ENCODE data around the gene FRAT2.

FRAT2 gene

GRCh38 chr10:97367126-97367649, 32.7 kb upstream of the FRAT2 start:
- peaks cover 92% of the 10 kb centered on the region for H3K36me3 ChIP-seq (ENCODE audit: control insufficient read depth, insufficient read depth, low read length)
- no peak overlapping the region for H3K4me3 ChIP-seq (ENCODE audit: low read depth, low read length)
- H3K4me1 ChIP-seq (ENCODE audit: control insufficient read depth, insufficient read depth, low read length), result no peaks in the 10 kb centered on the region
- no peaks in the 10 kb centered on the region for H3K27me3 ChIP-seq (ENCODE audit: control insufficient read depth, insufficient read depth, low read length)
- no peaks in the 10 kb centered on the region for H3K9me3 ChIP-seq (ENCODE audit: control insufficient read depth, insufficient read depth, low read length)
- no peak overlapping the region for H3K9ac ChIP-seq (ENCODE audit: low read depth, low read length)
- H3K27ac ChIP-seq (ENCODE audit: low read depth, low read length), result no peak overlapping the region

- no peaks in the 10 kb centered on the region for H3K9me3 ChIP-seq (ENCODE audit: control insufficient read depth, insufficient read depth, low read length)
- H3K27me3 ChIP-seq (ENCODE audit: control insufficient read depth, insufficient read depth, low read length), result no peaks in the 10 kb centered on the region
- H3K4me1 ChIP-seq (ENCODE audit: control insufficient read depth, insufficient read depth, low read length), result no peaks in the 10 kb centered on the region
- no peak overlapping the region for H3K9ac ChIP-seq (ENCODE audit: low read depth, low read length)
- H3K4me3 ChIP-seq (ENCODE audit: low read depth, low read length), result no peak overlapping the region
- no peak overlapping the region for H3K27ac ChIP-seq (ENCODE audit: low read depth, low read length)
- peaks cover 89% of the 10 kb centered on the region for H3K36me3 ChIP-seq (ENCODE audit: control insufficient read depth, insufficient read depth, low read length)
Measured at GRCh38 chr10:97366572-97366971, 32.0 kb upstream of the FRAT2 start.

- H3K27ac ChIP-seq (ENCODE audit: low read depth, low read length), result no peak overlapping the region
- H3K9me3 ChIP-seq (ENCODE audit: control insufficient read depth, insufficient read depth, low read length), result no peaks in the 10 kb centered on the region
- H3K36me3 ChIP-seq (ENCODE audit: control insufficient read depth, insufficient read depth, low read length), result peaks cover 89% of the 10 kb centered on the region
- H3K9ac ChIP-seq (ENCODE audit: low read depth, low read length), result no peak overlapping the region
- H3K27me3 ChIP-seq (ENCODE audit: control insufficient read depth, insufficient read depth, low read length), result no peaks in the 10 kb centered on the region
- no peak overlapping the region for H3K4me3 ChIP-seq (ENCODE audit: low read depth, low read length)
- H3K4me1 ChIP-seq (ENCODE audit: control insufficient read depth, insufficient read depth, low read length), result no peaks in the 10 kb centered on the region
Measured at GRCh38 chr10:97365761-97366351, 31.3 kb upstream of the FRAT2 start.

- H3K9me3 ChIP-seq (ENCODE audit: control insufficient read depth, insufficient read depth, low read length), result no peaks in the 10 kb centered on the region
- H3K27me3 ChIP-seq (ENCODE audit: control insufficient read depth, insufficient read depth, low read length), result no peaks in the 10 kb centered on the region
- no peak overlapping the region for H3K4me3 ChIP-seq (ENCODE audit: low read depth, low read length)
- no peaks in the 10 kb centered on the region for H3K4me1 ChIP-seq (ENCODE audit: control insufficient read depth, insufficient read depth, low read length)
- peaks cover 91% of the 10 kb centered on the region for H3K36me3 ChIP-seq (ENCODE audit: control insufficient read depth, insufficient read depth, low read length)
- H3K9ac ChIP-seq (ENCODE audit: low read depth, low read length), result no peak overlapping the region
- H3K27ac ChIP-seq (ENCODE audit: low read depth, low read length), result no peak overlapping the region
Measured at GRCh38 chr10:97363071-97363470, 28.5 kb upstream of the FRAT2 start.

- Histone ChIP-seq H3K27me3 (ENCODE audit: control insufficient read depth, insufficient read depth, low read length) (no peaks in the 10 kb centered on the region), H3K36me3 (ENCODE audit: control insufficient read depth, insufficient read depth, low read length) (peaks cover 89% of the 10 kb centered on the region), H3K9me3 (ENCODE audit: control insufficient read depth, insufficient read depth, low read length) (no peaks in the 10 kb centered on the region), H3K9ac (ENCODE audit: low read depth, low read length) (no peak overlapping the region), H3K27ac (ENCODE audit: low read depth, low read length) (peak overlapping the region; percentile 8), H3K4me3 (ENCODE audit: low read depth, low read length) (no peak overlapping the region), H3K4me1 (ENCODE audit: control insufficient read depth, insufficient read depth, low read length) (no peaks in the 10 kb centered on the region)
Measured at GRCh38 chr10:97362310-97363033, 27.9 kb upstream of the FRAT2 start.

- no peak overlapping the region for H3K9ac ChIP-seq (ENCODE audit: low read depth, low read length)
Measured at GRCh38 chr10:97361537-97361901, 27.0 kb upstream of the FRAT2 start.

GRCh38 chr10:97360705-97361536, 26.4 kb upstream of the FRAT2 start:
- H3K36me3 ChIP-seq (ENCODE audit: control insufficient read depth, insufficient read depth, low read length), result peaks cover 89% of the 10 kb centered on the region
- no peaks in the 10 kb centered on the region for H3K4me1 ChIP-seq (ENCODE audit: control insufficient read depth, insufficient read depth, low read length)
- H3K9ac ChIP-seq (ENCODE audit: low read depth, low read length), result no peak overlapping the region
- H3K9me3 ChIP-seq (ENCODE audit: control insufficient read depth, insufficient read depth, low read length), result no peaks in the 10 kb centered on the region
- H3K27me3 ChIP-seq (ENCODE audit: control insufficient read depth, insufficient read depth, low read length), result no peaks in the 10 kb centered on the region
- H3K4me3 ChIP-seq (ENCODE audit: low read depth, low read length), result no peak overlapping the region
- no peak overlapping the region for H3K27ac ChIP-seq (ENCODE audit: low read depth, low read length)

More at GRCh38 chr10:97361537-97361901, 27.0 kb upstream of the FRAT2 start:
- Histone ChIP-seq H3K4me1 (ENCODE audit: control insufficient read depth, insufficient read depth, low read length) (no peaks in the 10 kb centered on the region), H3K27ac (ENCODE audit: low read depth, low read length) (no peak overlapping the region), H3K9me3 (ENCODE audit: control insufficient read depth, insufficient read depth, low read length) (no peaks in the 10 kb centered on the region), H3K36me3 (ENCODE audit: control insufficient read depth, insufficient read depth, low read length) (peaks cover 89% of the 10 kb centered on the region), H3K27me3 (ENCODE audit: control insufficient read depth, insufficient read depth, low read length) (no peaks in the 10 kb centered on the region), H3K4me3 (ENCODE audit: low read depth, low read length) (no peak overlapping the region)

- Histone ChIP-seq H3K4me3 (ENCODE audit: low read depth, low read length) (no peak overlapping the region), H3K9ac (ENCODE audit: low read depth, low read length) (no peak overlapping the region), H3K27ac (ENCODE audit: low read depth, low read length) (no peak overlapping the region), H3K4me1 (ENCODE audit: control insufficient read depth, insufficient read depth, low read length) (peaks cover 3% of the 10 kb centered on the region; the same call in 1 of the 2 replicates), H3K9me3 (ENCODE audit: control insufficient read depth, insufficient read depth, low read length) (no peaks in the 10 kb centered on the region), H3K36me3 (ENCODE audit: control insufficient read depth, insufficient read depth, low read length) (peaks cover 74% of the 10 kb centered on the region), H3K27me3 (ENCODE audit: control insufficient read depth, insufficient read depth, low read length) (no peaks in the 10 kb centered on the region)
Measured at GRCh38 chr10:97358781-97359180, 24.3 kb upstream of the FRAT2 start.

GRCh38 chr10:97358349-97358748, 23.8 kb upstream of the FRAT2 start:
- peaks cover 3% of the 10 kb centered on the region; the same call in 1 of the 2 replicates for H3K4me1 ChIP-seq (ENCODE audit: control insufficient read depth, insufficient read depth, low read length)
- H3K4me3 ChIP-seq (ENCODE audit: low read depth, low read length), result no peak overlapping the region
- H3K27me3 ChIP-seq (ENCODE audit: control insufficient read depth, insufficient read depth, low read length), result no peaks in the 10 kb centered on the region
- no peaks in the 10 kb centered on the region for H3K9me3 ChIP-seq (ENCODE audit: control insufficient read depth, insufficient read depth, low read length)
- peaks cover 70% of the 10 kb centered on the region for H3K36me3 ChIP-seq (ENCODE audit: control insufficient read depth, insufficient read depth, low read length)
- no peak overlapping the region for H3K27ac ChIP-seq (ENCODE audit: low read depth, low read length)
- no peak overlapping the region for H3K9ac ChIP-seq (ENCODE audit: low read depth, low read length)

GRCh38 chr10:97356918-97357317, 22.4 kb upstream of the FRAT2 start:
- Histone ChIP-seq H3K9ac (ENCODE audit: low read depth, low read length) (no peak overlapping the region), H3K36me3 (ENCODE audit: control insufficient read depth, insufficient read depth, low read length) (peaks cover 56% of the 10 kb centered on the region), H3K9me3 (ENCODE audit: control insufficient read depth, insufficient read depth, low read length) (no peaks in the 10 kb centered on the region), H3K4me1 (ENCODE audit: control insufficient read depth, insufficient read depth, low read length) (peaks cover 3% of the 10 kb centered on the region; the same call in 1 of the 2 replicates), H3K27me3 (ENCODE audit: control insufficient read depth, insufficient read depth, low read length) (no peaks in the 10 kb centered on the region), H3K4me3 (ENCODE audit: low read depth, low read length) (no peak overlapping the region), H3K27ac (ENCODE audit: low read depth, low read length) (no peak overlapping the region)
